H1 (cell line): Measurements from ENCODE around the gene KISS1. TPM values are rescaled to one million over a fixed set of nuclear protein-coding genes. Genes with fewer than 3 reads are reported as not detected.

Source experiments
- CTCF ChIA-PET: fragments of 300-600 bp; sonication (Branson Sonifier 250); formaldehyde crosslinking; loops from one replicate; lab custom pipeline; 2021; ENCODE audit not compliant: partially characterized antibody; lab: Charles Lee
- POLR2A ChIA-PET: fragments of 300-600 bp; sonication (Branson Sonifier 250); formaldehyde crosslinking; loops from one replicate; lab custom pipeline; 2021; ENCODE audit warnings: inconsistent platforms; ENCODE audit not compliant: partially characterized antibody; lab: Charles Lee
- DNase-seq, 2 experiments: peaks; one replicate each; pipeline versions ENCODE4 v3.0.0 to v3.0.0-alpha.2; 2010 to 2022; ENCODE audit warnings: low spot score in 2 of 2, low read depth in 1 of 2, mixed read lengths in 1 of 2
- FAIRE-seq: peaks from 2 replicates; lab custom pipeline; 2011; peaks lifted over from hg19 to GRCh38; lab: Jason Lieb, UNC
- H2AFZ ChIP-seq: 2 replicates; pipeline ENCODE4 v1.8.1; 2012; ENCODE audit warnings: low read length, inconsistent platforms
- H2AK5ac ChIP-seq: 2 replicates; pipeline ENCODE4 v1.6.1; 2013; ENCODE audit warnings: low read depth, low read length
- H2BK120ac ChIP-seq: replicated peaks from 2 replicates; pipeline ENCODE3; 2013; ENCODE audit warnings: low read depth, low read length, inconsistent platforms
- H2BK12ac ChIP-seq: 2 replicates; pipeline ENCODE4 v1.6.1; 2013; ENCODE audit warnings: low read depth, low read length
- H2BK15ac ChIP-seq: 2 replicates; pipeline ENCODE4 v1.6.1; 2013; ENCODE audit warnings: low read length
- H2BK20ac ChIP-seq: 2 replicates; pipeline ENCODE4 v1.6.1; 2013; ENCODE audit warnings: low read length
- H2BK5ac ChIP-seq: 2 replicates; pipeline ENCODE4 v1.6.1; 2013; ENCODE audit warnings: low read depth, low read length
- H3K14ac ChIP-seq: 2 replicates; pipeline ENCODE4 v1.6.1; 2013; ENCODE audit warnings: inconsistent platforms; ENCODE audit not compliant: insufficient read length
- H3K18ac ChIP-seq: 2 replicates; pipeline ENCODE4 v1.6.1; 2013; ENCODE audit warnings: low read length; ENCODE audit errors: extremely low read depth
- H3K23ac ChIP-seq: 2 replicates; pipeline ENCODE4 v1.6.1; 2013; ENCODE audit warnings: inconsistent platforms; ENCODE audit not compliant: insufficient read length
- H3K23me2 ChIP-seq: 2 replicates; pipeline ENCODE4 v1.6.1; 2013; ENCODE audit warnings: low read depth, low read length
- H3K27ac ChIP-seq: 2 replicates; pipeline ENCODE4 v1.6.1; 2011; ENCODE audit warnings: low read depth, low read length, inconsistent platforms
- H3K27me3 ChIP-seq, 4 experiments: replicated peaks in 1 of 4; 1 replicate in 1 of 4; 2 replicates in 3 of 4; pipeline versions ENCODE4 v1.6.1 to v1.8.1; 2011 to 2013; ENCODE audit warnings: low read length in 3 of 4, mild to moderate bottlenecking in 3 of 4, inconsistent platforms in 2 of 4, mixed read lengths in 2 of 4, moderate library complexity in 1 of 4; ENCODE audit not compliant: control insufficient read depth in 3 of 4, insufficient read depth in 3 of 4; ENCODE audit errors: extremely low read depth in 1 of 4
- H3K36me3 ChIP-seq, 4 experiments: 2 replicates each; pipeline versions ENCODE4 v1.6.1 to v1.8.1; 2011 to 2013; ENCODE audit warnings: mild to moderate bottlenecking in 4 of 4, low read length in 3 of 4, moderate library complexity in 2 of 4, control low read depth in 1 of 4, inconsistent platforms in 1 of 4; ENCODE audit not compliant: insufficient read depth in 4 of 4, control insufficient read depth in 2 of 4
- H3K4ac ChIP-seq: replicated peaks from 2 replicates; pipeline ENCODE3; 2013; ENCODE audit warnings: low read length, low read depth, mixed read lengths, inconsistent platforms; ENCODE audit not compliant: insufficient read length
- H3K4me1 ChIP-seq, 4 experiments: replicated peaks in 1 of 4; 1 replicate in 1 of 4; 2 replicates in 3 of 4; pipeline versions ENCODE4 v1.6.1 to v1.8.1; 2011 to 2013; ENCODE audit warnings: low read length in 3 of 4, inconsistent platforms in 2 of 4, mixed read lengths in 1 of 4; ENCODE audit not compliant: insufficient read depth in 4 of 4, control insufficient read depth in 3 of 4
- H3K4me2 ChIP-seq, 2 experiments: 2 replicates each; pipeline versions ENCODE4 v1.6.1 to v1.8.1; 2011 to 2013; ENCODE audit warnings: low read depth in 2 of 2, low read length in 2 of 2, control low read depth in 1 of 2, inconsistent platforms in 1 of 2, mild to moderate bottlenecking in 1 of 2; ENCODE audit not compliant: insufficient read depth in 1 of 2
- H3K4me3 ChIP-seq, 4 experiments: fragments of 200-600, 300-600 bp in 1 of 4; sonication (generic), shearing (Covaris generic), sonication (Bioruptor Twin) in 1 of 4; 2 replicates each; pipeline versions ENCODE4 v1.5.1 to v1.8.1; 2011 to 2016; ENCODE audit warnings: low read length in 4 of 4, low read depth in 3 of 4, control low read depth in 2 of 4, inconsistent platforms in 2 of 4, mild to moderate bottlenecking in 2 of 4, mixed read lengths in 1 of 4, moderate library complexity in 1 of 4; ENCODE audit not compliant: insufficient read depth in 2 of 4; ENCODE audit errors: extremely low read depth in 1 of 4
- H3K56ac ChIP-seq: replicated peaks from 2 replicates; pipeline ENCODE3; 2013; ENCODE audit warnings: low read depth, mild to moderate bottlenecking, mixed read lengths, low read length, inconsistent platforms; ENCODE audit not compliant: insufficient read length
- H3K79me1 ChIP-seq: 2 replicates; pipeline ENCODE4 v1.6.1; 2013; ENCODE audit warnings: low read depth, low read length, control low read depth
- H3K79me2 ChIP-seq, 2 experiments: 2 replicates each; pipeline versions ENCODE4 v1.6.1 to v1.8.1; 2012 to 2013; ENCODE audit warnings: low read length in 2 of 2, mild to moderate bottlenecking in 2 of 2, inconsistent platforms in 1 of 2; ENCODE audit not compliant: insufficient read depth in 2 of 2, control insufficient read depth in 1 of 2
- H3K9ac ChIP-seq, 4 experiments: replicated peaks in 1 of 4; 1 replicate in 1 of 4; 2 replicates in 3 of 4; pipeline versions ENCODE4 v1.6.1 to v1.8.1; 2011 to 2013; ENCODE audit warnings: low read depth in 3 of 4, low read length in 3 of 4, control low read depth in 2 of 4, mild to moderate bottlenecking in 2 of 4, moderate library complexity in 2 of 4, inconsistent platforms in 1 of 4; ENCODE audit errors: extremely low read depth in 1 of 4
- H3K9me3 ChIP-seq, 2 experiments: 2 replicates each; pipeline versions ENCODE4 v1.6.1 to v1.8.1; 2012 to 2013; ENCODE audit warnings: mild to moderate bottlenecking in 2 of 2, moderate library complexity in 2 of 2, control low read depth in 1 of 2, inconsistent platforms in 1 of 2, low read depth in 1 of 2, low read length in 1 of 2, mixed read lengths in 1 of 2; ENCODE audit not compliant: insufficient read depth in 2 of 2
- H4K20me1 ChIP-seq, 2 experiments: replicated peaks in 1 of 2; 2 replicates each; pipeline versions ENCODE3 to v1.8.1; 2011 to 2013; ENCODE audit warnings: inconsistent platforms in 2 of 2, low read length in 2 of 2, mild to moderate bottlenecking in 1 of 2; ENCODE audit not compliant: insufficient read depth in 2 of 2, control insufficient read depth in 1 of 2
- H4K5ac ChIP-seq: 2 replicates; pipeline ENCODE4 v1.6.1; 2013; ENCODE audit warnings: low read length, low read depth, mixed read lengths, inconsistent platforms; ENCODE audit not compliant: insufficient read length
- H4K8ac ChIP-seq: 2 replicates; pipeline ENCODE4 v1.8.0; 2013; ENCODE audit warnings: mild to moderate bottlenecking, moderate library complexity, low read length, inconsistent platforms; ENCODE audit not compliant: insufficient read depth; ENCODE audit errors: extremely low read depth
- H4K91ac ChIP-seq: replicated peaks from 2 replicates; pipeline ENCODE3; 2013; ENCODE audit warnings: low read length, mixed read lengths, inconsistent platforms; ENCODE audit not compliant: insufficient read length
- BRCA1 ChIP-seq: IDR thresholded peaks from 2 replicates; pipeline ENCODE4 v1.6.1; 2012; ENCODE audit warnings: low read depth, low read length, improper control_type of control experiment
- EP300 ChIP-seq, 2 experiments: IDR thresholded peaks; 1 replicate in 1 of 2; 2 replicates in 1 of 2; pipeline ENCODE4 v1.6.1; 2011 to 2012; ENCODE audit warnings: low read depth in 2 of 2, low read length in 2 of 2, mild to moderate bottlenecking in 2 of 2, borderline replicate concordance in 1 of 2, inconsistent platforms in 1 of 2, moderate library complexity in 1 of 2
- EZH2 ChIP-seq: fragments of 200-600 bp; sonication (generic); IDR thresholded peaks from 2 replicates; pipeline ENCODE4 v1.7.1; 2012; ENCODE audit warnings: low read depth, mild to moderate bottlenecking, moderate library complexity, low read length, inconsistent platforms; ENCODE audit not compliant: severe bottlenecking
- NANOG ChIP-seq: IDR thresholded peaks from 2 replicates; pipeline ENCODE4 v1.6.1; 2011; ENCODE audit warnings: low read length, low read depth, mild to moderate bottlenecking, inconsistent platforms; ENCODE audit not compliant: insufficient read depth, poor library complexity, severe bottlenecking
- RFX5 ChIP-seq: IDR thresholded peaks from 2 replicates; pipeline ENCODE4 v1.6.1; 2011; ENCODE audit warnings: low read depth, low read length, improper control_type of control experiment, borderline replicate concordance
- SP1 ChIP-seq: IDR thresholded peaks from 2 replicates; pipeline ENCODE4 v1.6.1; 2011; ENCODE audit warnings: low read depth, low read length
- SP4 ChIP-seq: IDR thresholded peaks from 2 replicates; pipeline ENCODE4 v1.6.1; 2012; ENCODE audit warnings: low read length, inconsistent platforms
- YY1 ChIP-seq: IDR thresholded peaks from 2 replicates; pipeline ENCODE4 v1.6.1; 2011; ENCODE audit warnings: low read depth, mild to moderate bottlenecking, low read length
- polyA plus RNA-seq, 7 experiments: library from polyadenylated mRNA; depleted of rRNA in 3 of 7; stranded (reverse) in 5 of 7; unstranded in 2 of 7; fragments of >200 nt in 5 of 7; fragments of 200-250 nt in 2 of 7; gene quantifications; 1 replicate in 5 of 7; 2 replicates in 1 of 7; 4 replicates in 1 of 7; pipeline versions ENCODE4 v1.2.1 to v1.2.3, GENCODE V29; 2011 to 2013; ENCODE audit warnings: missing spikeins in 2 of 7, mixed read lengths in 2 of 7
- total RNA-seq: library from RNA; stranded (reverse); fragmentation: NEBNext Ultra II Directional; extraction: Animal tissue kit (Norgen Biotek cat#: 25700); gene quantifications from 2 replicates; pipeline ENCODE4 v1.2.1, GENCODE V29; 2021
- TF ChIP-seq, protein P1 (sequence below): IDR thresholded peaks from 2 replicates; pipeline ENCODE4 v1.6.1; 2012; ENCODE audit warnings: inconsistent platforms
- TF ChIP-seq, protein P2 (sequence below): IDR thresholded peaks from 2 replicates; pipeline ENCODE4 v1.6.1; 2011; ENCODE audit warnings: low read length, improper control_type of control experiment

Gene KISS1
- total and polyA plus RNA-seq, 2 of the 8 experiments (the other 6 are each of a cell fraction or from before 2014, with no cell fraction given), result 0.71 TPM; not detected in 1

- ChIA-PET POLR2A (interaction anchor here (1.1 kb wide), 1 partner anchor 371 kb away, joined by 3 read pairs; no protein-coding TSS in a partner anchor), CTCF (interaction anchor here (0.6 to 8.3 kb wide), 6 partner anchors 9 to 239 kb away, joined by 3 to 59 read pairs (median 5); no protein-coding TSS in a partner anchor)
- Histone ChIP-seq H2AFZ (no peak overlapping the region), H4K8ac (no peak overlapping the region), H2BK5ac (no peak overlapping the region), H3K4me2 (no peak overlapping the region), H2BK120ac (no peak overlapping the region), H3K14ac (no peak overlapping the region), H2AK5ac (no peak overlapping the region), H3K4ac (no peak overlapping the region), H3K56ac (no peak overlapping the region), H3K9me3 (no peaks in the 10 kb centered on the region), H3K36me3 (peaks cover 0 to 4% (median 0%) of the 10 kb centered on the region in 4 experiments; a peak in 1 of 8 replicates), H2BK12ac (no peak overlapping the region), H3K4me3 (no peak overlapping the region), H2BK15ac (no peak overlapping the region), H2BK20ac (no peak overlapping the region), H3K79me1 (no peaks in the 10 kb centered on the region), H4K5ac (no peak overlapping the region), H3K9ac (no peak overlapping the region), H3K4me1 (no peaks in the 10 kb centered on the region), H4K20me1 (no peaks in the 10 kb centered on the region), H4K91ac (no peak overlapping the region), H3K79me2 (no peaks in the 10 kb centered on the region), H3K27ac (no peak overlapping the region), H3K27me3 (no peaks in the 10 kb centered on the region), H3K23me2 (no peaks in the 10 kb centered on the region), H3K18ac (no peak overlapping the region), H3K23ac (no peak overlapping the region)
- TF ChIP-seq EZH2 (no peak), SP4 (no peak), SP1 (no peak), NANOG (no peak), BRCA1 (no peak), YY1 (no peak), RFX5 (no peak), EP300 (IDR thresholded peaks at IDR 0.05; ENCODE audit: borderline replicate concordance in 1 of 2, low read depth in 2 of 2, low read length in 2 of 2) (no peak)
- TF ChIP-seq, protein P1, sequence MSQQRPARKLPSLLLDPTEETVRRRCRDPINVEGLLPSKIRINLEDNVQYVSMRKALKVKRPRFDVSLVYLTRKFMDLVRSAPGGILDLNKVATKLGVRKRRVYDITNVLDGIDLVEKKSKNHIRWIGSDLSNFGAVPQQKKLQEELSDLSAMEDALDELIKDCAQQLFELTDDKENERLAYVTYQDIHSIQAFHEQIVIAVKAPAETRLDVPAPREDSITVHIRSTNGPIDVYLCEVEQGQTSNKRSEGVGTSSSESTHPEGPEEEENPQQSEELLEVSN, result no peak
- TF ChIP-seq, protein P2, sequence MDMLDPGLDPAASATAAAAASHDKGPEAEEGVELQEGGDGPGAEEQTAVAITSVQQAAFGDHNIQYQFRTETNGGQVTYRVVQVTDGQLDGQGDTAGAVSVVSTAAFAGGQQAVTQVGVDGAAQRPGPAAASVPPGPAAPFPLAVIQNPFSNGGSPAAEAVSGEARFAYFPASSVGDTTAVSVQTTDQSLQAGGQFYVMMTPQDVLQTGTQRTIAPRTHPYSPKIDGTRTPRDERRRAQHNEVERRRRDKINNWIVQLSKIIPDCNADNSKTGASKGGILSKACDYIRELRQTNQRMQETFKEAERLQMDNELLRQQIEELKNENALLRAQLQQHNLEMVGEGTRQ, result no peak
- DNase-seq (no peak), FAIRE-seq (no peak)
Measured at GRCh38 chr1:204232526-204232925, 36.2 kb upstream of the KISS1 start.
